HG03097 (cell line): ENCODE results near the gene TMEM126A.
"Not testable (repeated sequence)": the region's sequence is repeated elsewhere in the genome, so short reads cannot be mapped to it uniquely, and the experiment has no call there.

Experiments used
- ATAC-seq: cut with Tn5 transposase; IDR thresholded peaks from one replicate; pipeline ENCODE4 v1.9.1; 2021; ENCODE audit not compliant: unreplicated experiment, low FRiP score

TMEM126A gene

GRCh38 chr11:85647604-85648299, at the start of gene TMEM126A:
Gene TMEM126A (plus strand): TSS chr11:85647967. CDS start chr11:85650256, 2,289 bp downstream.
- peak; percentile 99 for ATAC-seq

- ATAC-seq = no peak
These were observed 48.7 kb upstream of the TMEM126A start for GRCh38 chr11:85599083-85599482.

- no peak for ATAC-seq
These were observed 45.1 kb upstream of the TMEM126A start for GRCh38 chr11:85602526-85603213.

- ATAC-seq = no peak
These were observed 44.5 kb upstream of the TMEM126A start for GRCh38 chr11:85603220-85603619.

- not testable (repeated sequence) for ATAC-seq
These were observed 41.5 kb upstream of the TMEM126A start for GRCh38 chr11:85606237-85606636.

GRCh38 chr11:85608621-85609020, 39.1 kb upstream of the TMEM126A start:
- not testable (repeated sequence) for ATAC-seq

GRCh38 chr11:85609286-85609685, 38.5 kb upstream of the TMEM126A start:
- ATAC-seq = not testable (repeated sequence)

GRCh38 chr11:85611643-85612042, 36.1 kb upstream of the TMEM126A start:
- ATAC-seq = not testable (repeated sequence)

GRCh38 chr11:85619499-85619898, 28.3 kb upstream of the TMEM126A start:
- ATAC-seq = no peak

GRCh38 chr11:85620256-85620655, 27.5 kb upstream of the TMEM126A start:
- no peak for ATAC-seq

GRCh38 chr11:85626496-85626895, 21.3 kb upstream of the TMEM126A start:
- no peak for ATAC-seq

- peak; percentile 1 for ATAC-seq
These were observed 20.3 kb upstream of the TMEM126A start, which contains the start of gene DLG2 for GRCh38 chr11:85627332-85627997. Gene DLG2 (minus strand): TSS chr11:85627344.

GRCh38 chr11:85627998-85628770, 19.6 kb upstream of the TMEM126A start, which contains the start of gene TMEM126B:
Gene TMEM126B (plus strand): TSS chr11:85628593. CDS start chr11:85628608, 15 bp downstream.
- peak; percentile 99 for ATAC-seq

- ATAC-seq = no peak
These were observed 18.9 kb upstream of the TMEM126A start for GRCh38 chr11:85628771-85629341.

- no peak for ATAC-seq
These were observed 13.0 kb upstream of the TMEM126A start for GRCh38 chr11:85634747-85635146.

- no peak for ATAC-seq
These were observed 4.6 kb upstream of the TMEM126A start for GRCh38 chr11:85643191-85643614.

- ATAC-seq = peak; percentile 9
These were observed 689 bp upstream of the TMEM126A start for GRCh38 chr11:85647078-85647477.

- ATAC-seq = no peak
These were observed 3.4 kb downstream of the TMEM126A start for GRCh38 chr11:85651118-85651517.

GRCh38 chr11:85652786-85653447, 5.2 kb downstream of the TMEM126A start:
- ATAC-seq = no peak

- ATAC-seq = not testable (repeated sequence)
These were observed 6.6 kb downstream of the TMEM126A start for GRCh38 chr11:85654343-85654742.
